HUDEP-2 (cell line): ENCODE data around the gene CNTFR.

Source experiments
- DNase-seq, 76 experiments: peaks; one replicate each; lab custom pipeline; 2025; ENCODE audit not compliant: unreplicated experiment in 76 of 76; lab: John Stamatoyannopoulos, UW

The CNTFR gene

DNA sequence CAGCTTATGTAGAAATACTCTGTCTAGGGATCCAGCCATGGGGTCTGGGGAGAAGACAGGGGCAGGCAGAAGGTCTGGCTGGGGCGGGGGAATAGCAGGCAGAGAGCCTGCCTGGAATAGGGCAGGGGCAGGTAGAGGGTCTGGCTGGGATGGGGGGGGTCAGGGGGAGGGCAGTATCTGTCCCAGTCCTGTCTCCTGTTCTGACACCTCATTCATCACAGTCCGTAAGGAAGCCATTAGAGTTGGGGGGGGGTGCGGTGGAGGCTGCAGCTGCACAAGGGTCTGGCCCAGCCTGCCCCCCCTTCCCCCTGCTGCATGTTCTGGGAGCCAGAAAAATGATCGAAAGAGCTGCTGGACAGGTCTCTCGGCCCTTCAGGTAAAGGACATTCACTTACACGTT is 32.6 kb downstream of the CNTFR start:
- no peak for DNase-seq

DNA sequence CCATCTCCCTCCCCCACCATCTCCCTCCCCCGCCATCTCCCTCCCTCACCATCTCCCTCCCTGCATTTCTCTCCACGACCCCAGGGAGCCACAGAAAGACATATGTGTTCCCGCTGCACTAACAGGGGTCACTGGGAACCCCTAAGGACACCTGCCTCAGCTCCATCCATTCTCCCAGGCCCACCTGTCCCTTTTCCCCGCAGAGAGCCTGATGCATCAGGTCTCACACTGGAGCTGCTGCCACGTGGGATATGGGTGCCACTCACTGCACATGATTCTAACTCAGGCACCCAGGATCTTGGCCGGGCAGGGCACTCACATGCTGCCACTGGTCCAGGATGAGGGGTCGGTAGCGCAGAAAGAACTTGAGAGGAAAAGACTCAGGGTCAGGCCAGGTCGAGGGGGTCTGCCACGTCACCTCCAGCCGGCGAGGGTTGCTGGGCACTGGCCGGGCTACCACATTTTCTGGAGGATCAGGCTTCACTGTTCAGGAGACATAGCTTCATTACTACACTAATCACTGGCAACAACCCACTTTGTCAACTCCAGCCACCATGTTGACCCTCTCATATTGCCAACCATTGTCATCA is 33.5 kb downstream of the CNTFR start:
- no peak for DNase-seq

DNA sequence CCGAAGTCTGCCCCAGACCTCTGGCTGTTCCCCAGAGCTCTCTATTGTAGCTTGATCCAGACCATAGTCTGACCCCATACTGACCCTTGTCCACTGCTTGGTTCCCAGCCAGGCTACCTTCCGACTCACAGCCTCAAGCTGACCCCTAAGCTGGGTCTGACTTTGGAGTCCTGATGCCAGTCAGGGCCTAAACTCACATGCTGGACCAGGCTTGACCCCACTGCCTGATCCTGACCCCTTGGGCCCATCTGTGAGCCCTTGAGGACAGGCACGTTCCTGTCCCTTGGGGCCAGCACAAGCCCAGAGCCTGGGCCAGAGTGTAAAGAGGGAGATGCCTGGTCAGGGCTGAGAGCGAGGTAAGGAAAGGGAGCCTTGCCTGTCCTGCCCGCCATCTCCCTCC is 34.0 kb downstream of the CNTFR start:
- no peak for DNase-seq

DNA sequence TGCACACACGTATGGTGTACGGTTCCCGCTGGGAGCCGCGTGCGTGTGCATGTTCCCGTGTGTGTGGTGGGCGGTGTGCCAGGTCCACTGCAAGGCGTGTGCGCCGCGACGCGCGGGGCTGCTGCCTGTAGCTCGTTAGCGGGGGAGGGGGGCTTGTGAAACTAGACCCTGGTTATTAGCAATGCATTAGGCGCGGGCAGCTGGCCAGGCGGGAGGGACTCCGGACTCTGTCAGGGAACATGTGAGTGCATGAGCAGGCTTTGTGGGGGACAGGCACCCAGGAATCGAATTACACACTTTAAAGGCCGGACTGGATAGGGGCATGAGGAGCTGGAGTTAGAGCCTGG is 34.5 kb downstream of the CNTFR start:
- no peak for DNase-seq

DNA sequence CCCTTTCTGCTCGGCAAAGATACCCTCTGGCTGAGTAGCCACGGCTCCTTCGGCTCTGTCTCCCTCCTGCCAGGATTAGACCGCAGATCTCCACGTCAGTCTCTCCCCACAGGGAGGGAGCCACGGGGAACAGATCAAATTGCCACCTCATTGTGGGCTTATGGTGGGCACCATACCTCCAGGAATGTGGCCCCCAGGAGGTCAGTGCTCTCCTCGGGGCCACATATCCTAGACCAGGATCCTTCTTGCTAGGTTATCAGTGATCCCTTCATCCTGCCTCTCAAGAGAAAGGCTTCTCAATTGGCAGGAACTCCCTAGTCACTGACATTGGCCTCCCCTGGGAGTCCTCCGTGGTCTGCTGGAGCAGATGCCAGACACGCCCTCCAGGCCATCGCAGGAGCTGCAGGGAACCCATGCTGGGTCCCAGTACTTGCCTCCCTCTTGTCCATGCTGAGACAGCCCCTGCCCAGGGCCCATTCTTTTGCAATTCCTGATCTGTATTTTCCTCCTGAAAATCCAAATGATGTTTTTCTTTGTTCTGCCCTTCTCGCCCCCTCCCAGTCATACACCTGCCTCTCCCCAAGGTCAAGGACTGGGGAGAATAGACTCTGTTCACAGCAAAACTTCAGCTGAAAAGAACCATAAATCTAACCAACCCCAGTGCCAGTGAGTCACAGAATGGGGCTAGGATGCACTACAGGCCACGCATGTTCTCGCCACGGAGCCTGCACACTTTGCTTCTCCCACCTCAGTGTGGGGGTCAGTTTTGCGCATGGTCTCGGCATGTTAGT is 35.1 kb downstream of the CNTFR start:
- no peak for DNase-seq

DNA sequence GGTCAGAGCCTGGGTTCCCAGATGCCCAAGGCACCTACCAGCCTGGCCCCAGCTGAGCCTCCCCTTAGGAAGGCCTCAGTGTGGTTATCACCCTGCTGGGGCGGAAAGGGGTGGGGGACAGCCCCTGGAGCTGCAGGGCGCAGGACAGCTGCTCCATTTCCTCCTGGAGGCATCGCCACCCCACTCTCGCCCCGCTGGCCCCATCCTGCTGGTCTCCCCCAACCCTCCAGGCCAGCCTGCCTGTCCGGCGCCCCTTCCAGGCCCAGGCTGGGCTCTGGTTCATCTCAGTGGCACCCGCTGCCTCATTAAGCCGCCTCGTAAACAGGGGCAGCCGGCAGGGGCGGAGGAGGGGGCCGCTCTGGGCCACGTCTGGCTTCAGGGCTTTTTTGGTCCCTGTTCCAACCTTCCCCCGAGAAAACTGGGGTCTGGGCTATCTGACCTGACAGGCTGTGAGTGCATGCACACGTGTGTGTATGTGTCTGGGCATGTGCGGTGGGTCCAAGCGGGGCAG is 36.0 kb downstream of the CNTFR start:
- DNase-seq: no peak

DNA sequence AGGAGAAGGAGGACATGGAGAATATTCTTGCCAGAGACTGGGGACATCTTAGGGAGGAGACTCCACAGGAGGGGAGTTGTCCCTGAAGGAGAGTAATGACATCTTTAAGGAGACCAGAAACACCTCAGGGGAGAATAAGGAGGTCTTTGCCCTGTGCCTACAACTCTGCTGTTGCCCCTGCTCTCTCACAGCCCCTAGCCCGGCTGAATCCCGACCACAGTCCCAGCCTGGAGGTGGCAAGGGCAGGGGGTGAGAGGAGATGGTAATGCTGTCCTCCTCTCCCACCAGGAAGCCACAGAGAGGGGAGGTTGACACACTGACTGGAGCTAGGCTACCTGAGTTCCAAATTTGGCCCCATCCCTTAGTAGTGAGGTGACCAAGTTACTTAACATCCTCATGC is 36.5 kb downstream of the CNTFR start:
- DNase-seq: no peak

DNA sequence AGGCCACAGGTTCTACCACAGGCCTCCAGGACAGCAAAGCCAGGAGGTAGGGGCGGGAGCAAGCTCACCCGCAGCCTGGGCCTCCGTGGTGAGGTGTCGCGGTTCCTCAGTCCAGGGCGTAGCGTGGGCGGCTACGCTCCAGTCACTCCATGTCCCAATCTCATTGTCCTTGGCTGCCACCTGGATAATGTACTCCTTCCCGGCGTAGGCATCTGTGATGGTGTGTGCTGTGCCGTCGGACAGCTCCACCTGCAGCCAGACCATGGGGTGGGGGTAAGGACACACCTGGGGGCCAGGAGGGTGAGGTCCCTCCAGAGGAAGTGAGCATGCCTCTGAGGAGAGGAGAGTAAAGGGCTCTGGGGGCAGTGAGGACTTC is 36.9 kb downstream of the CNTFR start:
- DNase-seq: no peak

DNA sequence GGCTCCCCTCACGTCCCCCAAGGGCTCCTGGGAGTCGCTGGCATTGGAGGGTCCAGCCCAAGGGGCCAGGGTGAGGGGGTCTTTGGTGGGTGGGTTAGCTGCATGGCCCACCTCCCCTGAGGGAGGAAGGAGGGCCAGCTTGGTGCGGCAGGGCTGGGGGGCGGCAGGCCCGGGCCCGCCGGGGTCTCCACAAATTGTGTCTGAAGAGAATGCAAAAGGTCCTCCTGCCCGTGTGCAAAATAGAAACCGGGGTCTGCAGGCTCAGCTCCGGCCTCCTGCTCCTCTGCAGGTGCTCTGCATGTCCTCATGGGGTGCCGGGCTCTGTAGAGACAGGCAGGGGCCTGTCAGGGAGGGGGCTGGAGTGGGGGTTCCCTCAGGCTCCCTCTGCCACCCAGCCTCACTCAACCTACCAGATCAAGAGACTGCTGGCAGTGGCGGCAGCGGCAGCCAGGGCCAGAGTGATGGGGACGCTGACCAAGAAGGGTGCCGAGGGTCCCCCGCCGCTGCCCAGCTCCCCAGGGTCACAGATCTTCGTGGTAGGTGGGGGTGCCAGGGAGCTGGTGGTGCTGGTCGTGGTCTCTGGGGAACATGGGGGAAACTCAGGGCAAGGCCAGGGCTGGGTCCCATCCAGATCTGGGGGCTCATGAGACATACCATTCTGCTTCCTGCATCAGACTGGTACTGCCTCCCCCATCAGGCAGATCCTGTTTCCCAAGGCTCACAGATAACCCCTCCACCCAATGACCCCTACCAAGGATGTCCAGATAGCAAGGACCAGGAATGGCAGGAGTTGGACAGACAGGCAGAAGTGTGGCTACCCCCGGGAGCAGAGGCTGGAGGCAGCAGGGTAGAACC is 37.5 kb downstream of the CNTFR start:
- no peak for DNase-seq

DNA sequence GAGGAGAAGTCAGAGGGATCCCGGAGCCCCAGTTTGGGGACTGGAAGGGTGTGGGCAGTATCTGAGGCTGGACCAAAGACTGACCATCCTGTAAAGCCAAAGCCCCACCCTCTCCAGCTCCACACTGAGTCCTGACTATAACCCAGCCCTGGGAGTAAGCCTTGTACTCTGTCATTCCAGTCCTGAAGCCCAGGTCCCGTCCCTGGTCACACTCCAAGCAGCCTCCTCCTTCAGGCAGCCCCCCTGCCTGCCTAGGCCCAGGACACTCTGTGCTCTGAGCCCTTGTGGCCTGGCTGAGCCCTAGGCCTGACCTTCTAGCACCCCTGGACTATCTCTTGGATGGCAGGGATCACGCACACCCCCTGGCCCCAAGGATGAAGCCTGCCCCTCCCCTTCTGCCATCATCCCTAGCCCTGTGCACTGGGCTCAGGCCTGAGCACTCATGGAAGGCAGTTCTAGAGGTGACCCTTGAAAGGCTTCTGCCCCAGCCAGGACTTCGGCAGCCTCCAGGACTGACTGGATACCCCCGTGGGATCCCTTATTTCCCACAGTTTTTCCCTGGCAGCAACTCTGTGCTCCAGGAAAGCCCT is 38.7 kb downstream of the CNTFR start:
- DNase-seq: no peak

DNA sequence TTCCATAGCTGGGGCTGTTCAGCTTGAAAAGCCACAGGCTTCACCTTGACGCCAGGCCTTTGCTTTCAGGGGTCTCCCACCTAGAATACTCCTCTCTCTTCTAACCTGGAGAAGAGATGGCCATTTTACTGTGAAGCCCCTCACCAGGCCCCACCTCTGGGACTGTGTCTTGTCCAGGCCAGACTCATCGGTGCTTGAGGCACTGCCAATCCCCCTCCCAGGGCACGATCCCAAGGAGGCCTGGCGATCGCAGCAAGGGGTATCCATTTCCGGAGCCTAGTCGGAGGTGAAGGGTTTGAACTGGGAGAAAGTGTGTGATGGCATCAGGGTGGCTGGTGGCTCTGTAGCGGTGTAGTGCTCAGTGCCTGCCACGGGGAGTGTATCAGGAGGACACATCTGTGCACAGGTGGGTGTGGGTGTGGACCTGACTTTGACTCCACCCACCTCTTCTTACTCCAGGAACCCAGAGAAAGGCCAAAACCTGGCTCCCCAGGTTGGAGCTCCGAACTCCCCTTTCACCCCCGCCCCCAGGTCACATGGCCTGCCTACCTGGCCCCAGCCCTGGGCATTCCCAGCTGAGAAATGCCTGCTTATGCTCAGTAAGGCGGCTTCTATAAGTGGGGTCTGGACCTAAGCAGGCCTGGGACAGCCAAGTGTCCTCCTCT is 39.4 kb downstream of the CNTFR start:
- no peak for DNase-seq

DNA sequence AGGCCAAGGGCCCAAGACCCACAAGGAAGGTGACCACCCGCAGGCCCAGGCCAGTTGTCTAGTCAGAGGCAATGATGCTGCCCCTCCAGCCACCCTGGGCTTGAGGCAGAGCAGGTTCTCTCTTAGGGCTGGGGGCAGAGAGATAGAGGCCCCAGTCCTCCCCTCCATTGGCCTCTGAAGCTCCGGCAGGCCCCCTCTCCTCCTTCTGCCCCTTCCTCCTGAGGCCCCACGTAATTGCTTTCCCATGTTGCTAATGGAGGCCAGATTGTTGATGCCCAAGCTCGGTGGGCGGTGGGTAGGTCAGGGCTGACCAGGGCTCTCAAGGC is 40.2 kb downstream of the CNTFR start:
- DNase-seq: no peak

DNA sequence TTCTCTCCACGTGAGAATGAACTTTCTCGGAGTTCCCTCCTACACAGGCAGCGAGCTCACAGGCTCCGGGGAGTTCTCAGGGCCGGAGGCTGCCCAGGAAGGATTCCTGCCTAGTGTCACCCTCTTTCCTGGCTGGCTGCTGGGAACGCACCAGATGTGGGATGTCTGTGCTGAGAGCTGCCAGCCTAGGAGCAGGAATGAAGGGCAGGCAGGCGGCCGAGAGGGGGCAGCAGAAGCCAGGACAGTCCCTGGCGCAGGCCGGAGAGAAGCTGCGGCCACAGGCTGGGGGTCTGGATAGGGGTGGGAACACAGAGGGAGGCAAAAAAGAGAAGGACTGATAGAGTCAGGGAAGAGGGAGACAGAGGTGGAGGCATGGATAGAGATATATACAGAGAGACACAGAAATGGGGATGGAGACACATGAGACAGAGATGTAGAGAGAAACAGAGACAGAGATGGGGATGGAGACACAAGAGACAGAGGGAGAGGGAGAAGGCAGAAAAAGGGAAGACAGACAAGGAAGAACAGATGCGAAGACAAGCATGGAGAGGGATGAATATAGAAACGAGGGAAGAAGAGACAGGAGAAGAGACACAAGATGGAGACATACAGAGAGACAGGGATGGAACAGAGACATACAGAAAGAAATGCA is 41.4 kb downstream of the CNTFR start:
- DNase-seq: peak in 30 of 76 experiments; percentile 4 to 44 (median 21)

DNA sequence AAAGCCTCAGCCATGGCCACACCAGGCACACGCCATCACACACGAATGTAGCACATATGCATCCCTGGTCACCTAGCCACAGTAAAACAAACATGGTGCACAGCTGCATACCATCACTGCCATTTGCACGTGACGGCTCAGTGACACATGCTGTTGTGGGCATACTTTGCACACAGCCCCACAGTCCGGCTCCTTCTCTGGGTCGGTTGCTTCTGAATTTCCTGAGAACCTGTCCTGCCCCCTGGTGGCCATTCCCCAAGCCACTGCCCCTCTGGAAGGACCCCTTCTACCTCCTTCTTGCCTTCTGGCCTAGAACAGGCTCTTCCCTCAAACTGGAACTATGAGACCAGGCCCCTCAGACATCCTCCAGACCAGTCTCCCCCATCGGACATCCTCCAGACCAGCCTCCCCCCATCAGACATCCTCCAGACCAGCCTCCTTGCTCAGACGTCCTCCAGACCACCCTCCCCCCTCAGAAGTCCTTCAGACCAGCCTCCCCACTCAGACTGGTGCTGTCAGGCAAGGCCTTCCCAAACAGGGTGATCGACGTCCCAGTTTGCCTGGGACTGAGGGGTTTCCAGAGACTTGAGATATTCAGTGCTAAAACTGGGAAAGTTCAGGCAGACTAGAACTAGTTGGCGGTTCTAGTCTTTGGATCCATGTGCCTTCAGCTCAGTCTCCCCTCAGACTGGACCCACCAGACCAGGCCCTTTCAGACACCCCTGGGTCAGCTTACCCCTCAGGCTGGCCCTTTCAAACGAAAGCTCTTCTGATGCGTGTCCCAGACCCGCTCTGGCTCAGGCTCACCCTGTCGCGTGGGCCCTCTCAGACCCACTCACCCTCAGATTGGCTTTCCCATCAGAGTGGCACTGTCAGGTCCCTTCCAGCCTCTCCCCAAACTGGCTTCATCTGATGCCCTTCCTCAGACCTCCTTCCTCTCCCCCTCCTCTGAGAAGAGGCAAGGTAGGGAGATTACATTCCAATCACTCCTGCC is 42.4 kb downstream of the CNTFR start:
- DNase-seq: peak in 48 of 76 experiments; percentile 3 to 67 (median 27)

DNA sequence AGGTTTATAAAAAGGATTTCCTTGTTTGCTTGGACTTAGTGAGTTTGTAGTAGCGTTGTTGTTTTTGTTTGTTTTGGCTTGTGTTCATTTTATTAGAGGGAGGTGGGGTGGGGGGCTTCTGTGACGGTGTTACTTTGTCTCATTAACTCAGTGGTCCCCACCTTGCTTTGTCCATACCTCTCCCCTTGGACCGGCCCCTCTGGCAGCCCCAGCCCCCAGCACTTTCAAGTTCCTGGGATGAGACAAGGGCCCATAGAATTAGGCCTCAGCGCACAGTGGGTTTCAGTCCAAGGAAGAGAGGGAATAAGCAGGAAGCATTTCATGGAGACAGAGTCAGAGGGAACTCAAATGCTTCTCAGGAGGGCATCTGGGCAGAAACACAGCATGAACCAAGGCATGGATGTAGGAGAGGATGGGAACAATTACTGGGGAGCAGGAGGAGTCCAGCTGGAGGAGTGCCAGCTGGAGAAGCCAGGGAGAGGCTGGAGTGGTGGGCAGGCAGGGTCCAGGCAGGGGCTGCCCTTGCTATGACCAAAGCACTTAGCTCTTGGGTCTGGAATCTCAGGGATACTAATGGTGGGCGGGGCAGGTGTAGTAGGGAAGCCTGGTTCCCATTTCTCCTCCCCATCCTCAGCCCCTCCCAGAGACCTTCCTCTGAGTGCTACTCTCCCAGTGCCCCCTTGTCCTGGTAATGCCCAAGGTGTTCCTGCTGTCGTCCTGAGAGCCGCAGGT is 43.3 kb downstream of the CNTFR start:
- DNase-seq: no peak

DNA sequence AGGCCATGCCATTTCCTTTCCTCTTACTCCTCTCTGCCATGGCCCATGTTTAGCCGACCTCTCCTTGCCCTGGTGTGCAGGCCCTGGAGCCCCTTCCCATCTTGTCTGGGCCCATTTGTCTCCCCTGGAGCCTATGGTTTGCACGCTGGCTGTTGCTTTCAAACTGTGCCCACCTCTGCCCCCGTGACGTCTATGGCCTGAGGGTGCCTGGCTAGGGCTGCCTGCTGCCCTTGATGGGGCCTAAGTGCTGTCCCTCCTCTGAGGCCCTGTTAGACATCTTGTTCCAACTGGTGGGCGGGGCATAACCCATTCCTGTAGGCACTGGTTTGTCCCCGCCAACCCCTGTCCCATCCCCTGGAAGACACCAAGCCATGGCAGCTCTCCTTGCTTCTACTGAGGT is 44.0 kb downstream of the CNTFR start:
- DNase-seq: no peak

DNA sequence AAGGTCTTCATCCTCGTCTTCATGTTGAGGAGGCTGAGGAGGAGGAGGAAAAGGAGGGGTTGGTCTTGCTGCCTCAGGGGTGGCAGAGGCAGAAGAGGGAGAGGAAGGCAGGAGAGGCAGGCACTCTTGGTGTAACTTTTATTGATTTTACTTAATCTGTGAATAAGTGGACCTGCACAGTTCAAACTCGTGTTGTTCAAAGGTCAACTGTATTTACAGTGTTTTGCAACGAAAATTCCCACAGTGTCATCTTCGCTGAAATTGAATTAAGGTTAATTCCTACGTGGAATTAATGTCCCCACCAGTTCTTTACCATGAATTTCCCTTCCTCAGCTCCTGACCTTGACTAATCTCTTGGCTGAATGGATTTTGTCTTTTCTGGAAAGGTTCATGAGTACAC is 45.5 kb downstream of the CNTFR start:
- DNase-seq: no peak

DNA sequence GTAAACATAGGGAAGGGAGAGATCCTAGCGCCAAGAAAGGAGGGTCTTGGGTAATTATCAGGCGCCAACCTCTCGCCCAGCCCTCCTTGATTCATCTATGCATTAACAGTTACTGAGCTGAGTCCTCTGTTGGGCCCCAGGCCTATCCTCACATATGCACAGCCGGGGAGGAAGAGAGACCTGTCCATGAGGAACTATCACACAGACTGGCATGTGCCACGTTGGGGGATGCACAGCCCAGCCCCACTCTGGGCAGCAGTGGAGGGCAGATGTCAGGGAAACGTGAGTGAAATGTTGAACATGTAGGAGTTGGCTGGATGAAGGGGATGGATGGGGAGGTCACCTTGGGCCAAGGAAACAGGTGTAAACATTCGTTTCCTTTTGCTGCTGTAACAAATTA is 48.0 kb downstream of the CNTFR start:
- no peak for DNase-seq
